ENCODE data around the gene SPATA19.
"Not testable (repeated sequence)": the region's sequence is repeated elsewhere in the genome, so short reads cannot be mapped to it uniquely, and the experiment has no call there.

DNA sequence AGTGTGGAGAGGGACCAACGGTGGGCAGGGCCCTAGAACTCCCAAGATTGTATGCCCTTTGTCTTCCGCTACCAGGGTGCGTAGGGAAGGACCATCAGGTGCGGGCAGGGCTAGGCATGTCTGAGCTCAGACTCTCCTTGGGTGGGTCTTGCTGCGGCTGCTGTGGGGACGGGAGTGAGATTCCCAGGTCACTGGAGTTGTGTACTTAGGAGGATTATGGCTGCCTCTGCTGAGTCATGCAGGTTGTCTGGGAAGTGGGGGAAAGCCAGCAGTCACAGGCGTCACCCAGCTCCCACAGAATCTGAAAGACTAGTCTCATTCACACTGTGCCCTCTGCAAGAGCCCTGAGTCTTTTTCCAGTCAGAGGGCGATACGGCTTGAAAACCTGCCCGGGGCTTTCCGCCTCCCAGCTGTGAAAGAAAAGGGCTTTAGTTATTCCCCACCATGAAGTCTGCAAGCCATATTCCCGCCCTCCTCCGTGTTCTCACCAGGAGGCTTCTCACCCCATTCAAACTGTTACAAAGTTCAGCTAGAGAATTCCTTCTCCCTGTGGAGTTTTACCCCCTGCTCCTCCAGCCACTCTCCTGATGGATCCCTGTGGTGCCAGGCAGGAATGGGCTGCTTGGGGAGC, 9.1 kb upstream of the SPATA19 start:
- not testable (repeated sequence) for TF ChIP-seq SIN3A (IDR thresholded peaks at IDR 0.05; ENCODE audit: borderline replicate concordance, insufficient read depth, low read depth, low read length); POLR2AphosphoS5 (IDR thresholded peaks at IDR 0.05; ENCODE audit: low read depth, low read length)
- TF ChIP-seq, protein P1, sequence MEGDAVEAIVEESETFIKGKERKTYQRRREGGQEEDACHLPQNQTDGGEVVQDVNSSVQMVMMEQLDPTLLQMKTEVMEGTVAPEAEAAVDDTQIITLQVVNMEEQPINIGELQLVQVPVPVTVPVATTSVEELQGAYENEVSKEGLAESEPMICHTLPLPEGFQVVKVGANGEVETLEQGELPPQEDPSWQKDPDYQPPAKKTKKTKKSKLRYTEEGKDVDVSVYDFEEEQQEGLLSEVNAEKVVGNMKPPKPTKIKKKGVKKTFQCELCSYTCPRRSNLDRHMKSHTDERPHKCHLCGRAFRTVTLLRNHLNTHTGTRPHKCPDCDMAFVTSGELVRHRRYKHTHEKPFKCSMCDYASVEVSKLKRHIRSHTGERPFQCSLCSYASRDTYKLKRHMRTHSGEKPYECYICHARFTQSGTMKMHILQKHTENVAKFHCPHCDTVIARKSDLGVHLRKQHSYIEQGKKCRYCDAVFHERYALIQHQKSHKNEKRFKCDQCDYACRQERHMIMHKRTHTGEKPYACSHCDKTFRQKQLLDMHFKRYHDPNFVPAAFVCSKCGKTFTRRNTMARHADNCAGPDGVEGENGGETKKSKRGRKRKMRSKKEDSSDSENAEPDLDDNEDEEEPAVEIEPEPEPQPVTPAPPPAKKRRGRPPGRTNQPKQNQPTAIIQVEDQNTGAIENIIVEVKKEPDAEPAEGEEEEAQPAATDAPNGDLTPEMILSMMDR (IDR thresholded peaks at IDR 0.05): not testable (repeated sequence)
- TF ChIP-seq, protein P2, sequence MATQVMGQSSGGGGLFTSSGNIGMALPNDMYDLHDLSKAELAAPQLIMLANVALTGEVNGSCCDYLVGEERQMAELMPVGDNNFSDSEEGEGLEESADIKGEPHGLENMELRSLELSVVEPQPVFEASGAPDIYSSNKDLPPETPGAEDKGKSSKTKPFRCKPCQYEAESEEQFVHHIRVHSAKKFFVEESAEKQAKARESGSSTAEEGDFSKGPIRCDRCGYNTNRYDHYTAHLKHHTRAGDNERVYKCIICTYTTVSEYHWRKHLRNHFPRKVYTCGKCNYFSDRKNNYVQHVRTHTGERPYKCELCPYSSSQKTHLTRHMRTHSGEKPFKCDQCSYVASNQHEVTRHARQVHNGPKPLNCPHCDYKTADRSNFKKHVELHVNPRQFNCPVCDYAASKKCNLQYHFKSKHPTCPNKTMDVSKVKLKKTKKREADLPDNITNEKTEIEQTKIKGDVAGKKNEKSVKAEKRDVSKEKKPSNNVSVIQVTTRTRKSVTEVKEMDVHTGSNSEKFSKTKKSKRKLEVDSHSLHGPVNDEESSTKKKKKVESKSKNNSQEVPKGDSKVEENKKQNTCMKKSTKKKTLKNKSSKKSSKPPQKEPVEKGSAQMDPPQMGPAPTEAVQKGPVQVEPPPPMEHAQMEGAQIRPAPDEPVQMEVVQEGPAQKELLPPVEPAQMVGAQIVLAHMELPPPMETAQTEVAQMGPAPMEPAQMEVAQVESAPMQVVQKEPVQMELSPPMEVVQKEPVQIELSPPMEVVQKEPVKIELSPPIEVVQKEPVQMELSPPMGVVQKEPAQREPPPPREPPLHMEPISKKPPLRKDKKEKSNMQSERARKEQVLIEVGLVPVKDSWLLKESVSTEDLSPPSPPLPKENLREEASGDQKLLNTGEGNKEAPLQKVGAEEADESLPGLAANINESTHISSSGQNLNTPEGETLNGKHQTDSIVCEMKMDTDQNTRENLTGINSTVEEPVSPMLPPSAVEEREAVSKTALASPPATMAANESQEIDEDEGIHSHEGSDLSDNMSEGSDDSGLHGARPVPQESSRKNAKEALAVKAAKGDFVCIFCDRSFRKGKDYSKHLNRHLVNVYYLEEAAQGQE (IDR thresholded peaks at IDR 0.05; ENCODE audit: insufficient read depth in 1 of 2, low read depth in 2 of 2, low read length in 1 of 2): not testable (repeated sequence)
